ENCODE measurements around the gene CEP72. TPM values are rescaled to one million over a fixed set of nuclear protein-coding genes. Genes with fewer than 3 reads are reported as not detected.

The CEP72 gene
- total RNA-seq, 1 donor: 3.3 TPM

- Histone ChIP-seq H3K79me2 (ENCODE audit: insufficient read depth, low read length) (no peaks in the 10 kb centered on the region), H3K9me3 (ENCODE audit: low read depth, low read length) (peaks cover 2% of the 10 kb centered on the region), H3K4me1 (ENCODE audit: insufficient read depth, low read length) (peaks cover 8% of the 10 kb centered on the region), H2AFZ (ENCODE audit: low read length) (no peak overlapping the region), H3K27me3 (ENCODE audit: insufficient read depth, low read length) (peaks cover 44% of the 10 kb centered on the region), H4K20me1 (ENCODE audit: insufficient read depth, low read length) (no peaks in the 10 kb centered on the region), H3K4me2 (ENCODE audit: insufficient read depth, low read length) (no peak overlapping the region), H3K4me3 (ENCODE audit: insufficient read depth, low read length) (no peak overlapping the region), H3K36me3 (ENCODE audit: insufficient read depth, low read length) (no peaks in the 10 kb centered on the region), H3K27ac (ENCODE audit: low read depth, low read length) (no peak overlapping the region)
- TF ChIP-seq CTCF (IDR thresholded peaks at IDR 0.05; ENCODE audit: extremely low read depth, low read depth, low read length): no peak
- DNase-seq (ENCODE audit: insufficient read length, low spot score, missing footprints): no peak
These were observed 43.9 kb upstream of the CEP72 start for GRCh38 chr5:568061-568781.

GRCh38 chr5:568809-569208, 43.3 kb upstream of the CEP72 start:
- no peak for DNase-seq (ENCODE audit: insufficient read length, low spot score, missing footprints)
- Histone ChIP-seq H3K9me3 (ENCODE audit: low read depth, low read length) (peaks cover 2% of the 10 kb centered on the region), H2AFZ (ENCODE audit: low read length) (no peak overlapping the region), H3K27ac (ENCODE audit: low read depth, low read length) (no peak overlapping the region), H3K27me3 (ENCODE audit: insufficient read depth, low read length) (peaks cover 50% of the 10 kb centered on the region), H3K79me2 (ENCODE audit: insufficient read depth, low read length) (no peaks in the 10 kb centered on the region), H3K4me2 (ENCODE audit: insufficient read depth, low read length) (no peak overlapping the region), H4K20me1 (ENCODE audit: insufficient read depth, low read length) (no peaks in the 10 kb centered on the region), H3K36me3 (ENCODE audit: insufficient read depth, low read length) (no peaks in the 10 kb centered on the region), H3K4me1 (ENCODE audit: insufficient read depth, low read length) (peaks cover 8% of the 10 kb centered on the region), H3K4me3 (ENCODE audit: insufficient read depth, low read length) (no peak overlapping the region)
- TF ChIP-seq CTCF (IDR thresholded peaks at IDR 0.05; ENCODE audit: extremely low read depth, low read depth, low read length): no peak

GRCh38 chr5:569358-569867, 42.7 kb upstream of the CEP72 start:
- peaks cover 8% of the 10 kb centered on the region for H3K4me1 ChIP-seq (ENCODE audit: insufficient read depth, low read length)
- no peaks in the 10 kb centered on the region for H3K36me3 ChIP-seq (ENCODE audit: insufficient read depth, low read length)
- no peak overlapping the region for H2AFZ ChIP-seq (ENCODE audit: low read length)
- no peaks in the 10 kb centered on the region for H4K20me1 ChIP-seq (ENCODE audit: insufficient read depth, low read length)
- no peak overlapping the region for H3K4me3 ChIP-seq (ENCODE audit: insufficient read depth, low read length)
- peaks cover 2% of the 10 kb centered on the region for H3K9me3 ChIP-seq (ENCODE audit: low read depth, low read length)
- no peak overlapping the region for H3K27ac ChIP-seq (ENCODE audit: low read depth, low read length)
- no peak for TF ChIP-seq CTCF (IDR thresholded peaks at IDR 0.05; ENCODE audit: extremely low read depth, low read depth, low read length)
- DNase-seq (ENCODE audit: insufficient read length, low spot score, missing footprints): no peak
- peaks cover 50% of the 10 kb centered on the region for H3K27me3 ChIP-seq (ENCODE audit: insufficient read depth, low read length)
- H3K79me2 ChIP-seq (ENCODE audit: insufficient read depth, low read length): no peaks in the 10 kb centered on the region
- no peak overlapping the region for H3K4me2 ChIP-seq (ENCODE audit: insufficient read depth, low read length)

- no peak for TF ChIP-seq CTCF (IDR thresholded peaks at IDR 0.05; ENCODE audit: extremely low read depth, low read depth, low read length)
- H2AFZ ChIP-seq (ENCODE audit: low read length): no peak overlapping the region
- no peak for DNase-seq (ENCODE audit: insufficient read length, low spot score, missing footprints)
- H3K4me3 ChIP-seq (ENCODE audit: insufficient read depth, low read length): no peak overlapping the region
- H3K4me1 ChIP-seq (ENCODE audit: insufficient read depth, low read length): peaks cover 8% of the 10 kb centered on the region
- H3K9me3 ChIP-seq (ENCODE audit: low read depth, low read length): peaks cover 2% of the 10 kb centered on the region
- H3K4me2 ChIP-seq (ENCODE audit: insufficient read depth, low read length): no peak overlapping the region
- no peaks in the 10 kb centered on the region for H3K36me3 ChIP-seq (ENCODE audit: insufficient read depth, low read length)
- H4K20me1 ChIP-seq (ENCODE audit: insufficient read depth, low read length): no peaks in the 10 kb centered on the region
- H3K27me3 ChIP-seq (ENCODE audit: insufficient read depth, low read length): peaks cover 50% of the 10 kb centered on the region
- no peaks in the 10 kb centered on the region for H3K79me2 ChIP-seq (ENCODE audit: insufficient read depth, low read length)
- H3K27ac ChIP-seq (ENCODE audit: low read depth, low read length): no peak overlapping the region
These were observed 42.2 kb upstream of the CEP72 start for GRCh38 chr5:569868-570361.

All from osteoblast (primary cell).